NAMALWA (cell line): Measurements from ENCODE around the gene USP2.

Experiments
- DNase-seq: peaks from one replicate; pipeline ENCODE4 v3.0.0-alpha.2; 2015; ENCODE audit warnings: low spot score

USP2 gene

DNA sequence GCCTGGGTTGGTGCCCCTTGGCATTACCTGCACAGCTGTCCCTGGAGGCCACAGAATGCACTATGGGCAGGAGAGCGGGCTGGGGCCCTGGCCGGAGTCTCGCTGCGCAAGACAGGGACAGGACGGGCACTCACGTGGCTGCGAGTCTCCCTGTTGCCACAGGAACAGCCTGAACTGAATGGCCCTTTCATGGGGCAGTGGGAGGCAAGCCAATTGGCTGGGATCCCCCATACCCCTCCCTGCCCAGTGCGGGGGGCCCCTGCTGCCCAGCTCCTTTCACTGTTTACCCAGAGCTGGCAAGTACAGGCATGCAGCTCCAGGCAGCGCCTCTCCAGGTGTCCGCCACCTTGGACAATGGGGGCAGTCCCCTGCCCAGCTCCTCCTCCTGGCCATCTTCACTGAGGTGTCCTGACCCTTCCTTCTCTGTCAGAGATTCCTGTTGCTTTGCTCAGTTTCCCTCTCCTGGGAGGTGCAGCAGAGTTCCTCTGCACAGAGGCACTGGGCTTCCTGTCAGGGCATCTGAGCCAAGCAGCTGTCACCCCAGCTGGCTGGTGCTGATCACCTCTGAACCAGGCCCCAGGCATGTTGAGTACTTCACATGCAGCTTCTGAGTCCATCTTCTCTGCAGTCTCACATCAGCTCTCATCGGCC lies 5.2 kb downstream of the USP2 start:
- peak; percentile 43 for DNase-seq

DNA sequence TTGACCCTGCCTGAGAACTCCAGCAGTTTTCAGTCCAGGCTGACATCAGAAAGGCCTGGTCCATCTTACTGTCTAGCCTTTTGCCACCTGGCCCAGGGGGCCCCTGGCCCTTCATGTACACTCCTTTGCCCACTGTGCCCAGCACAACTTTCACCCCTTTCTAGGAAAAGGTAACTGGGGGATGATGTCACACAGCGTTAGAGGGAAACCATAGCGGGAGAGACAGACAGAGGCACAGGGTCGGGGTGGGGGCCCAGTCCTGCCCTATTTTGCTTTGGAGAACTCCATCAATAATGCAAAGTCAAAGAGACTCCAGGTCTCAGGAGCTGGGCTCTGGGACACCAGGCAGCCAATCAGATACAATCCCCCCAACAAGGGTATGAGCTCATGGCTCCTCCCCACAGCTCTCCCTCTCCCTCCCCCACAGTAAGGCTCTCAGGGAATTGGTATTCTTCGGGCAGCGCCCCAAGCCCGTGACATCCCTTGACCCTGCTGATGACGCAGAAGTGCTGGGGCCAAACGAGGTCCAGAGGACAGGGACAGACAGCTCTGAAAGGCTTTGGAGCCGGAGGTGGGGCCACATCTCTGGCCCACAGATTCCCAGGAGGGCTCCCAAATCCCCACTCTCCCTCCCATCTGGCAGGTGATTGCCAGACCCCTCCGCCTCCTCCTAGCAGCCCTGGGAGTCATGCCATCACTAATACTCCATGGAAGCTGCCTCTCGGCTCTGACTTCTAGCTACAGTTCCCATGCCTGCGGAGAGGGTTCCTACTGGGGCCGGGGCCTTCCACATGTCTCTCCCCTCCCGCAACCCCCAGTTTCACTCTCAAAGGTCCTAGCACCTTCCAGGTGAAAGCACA lies 5.9 kb downstream of the USP2 start:
- no peak for DNase-seq

DNA sequence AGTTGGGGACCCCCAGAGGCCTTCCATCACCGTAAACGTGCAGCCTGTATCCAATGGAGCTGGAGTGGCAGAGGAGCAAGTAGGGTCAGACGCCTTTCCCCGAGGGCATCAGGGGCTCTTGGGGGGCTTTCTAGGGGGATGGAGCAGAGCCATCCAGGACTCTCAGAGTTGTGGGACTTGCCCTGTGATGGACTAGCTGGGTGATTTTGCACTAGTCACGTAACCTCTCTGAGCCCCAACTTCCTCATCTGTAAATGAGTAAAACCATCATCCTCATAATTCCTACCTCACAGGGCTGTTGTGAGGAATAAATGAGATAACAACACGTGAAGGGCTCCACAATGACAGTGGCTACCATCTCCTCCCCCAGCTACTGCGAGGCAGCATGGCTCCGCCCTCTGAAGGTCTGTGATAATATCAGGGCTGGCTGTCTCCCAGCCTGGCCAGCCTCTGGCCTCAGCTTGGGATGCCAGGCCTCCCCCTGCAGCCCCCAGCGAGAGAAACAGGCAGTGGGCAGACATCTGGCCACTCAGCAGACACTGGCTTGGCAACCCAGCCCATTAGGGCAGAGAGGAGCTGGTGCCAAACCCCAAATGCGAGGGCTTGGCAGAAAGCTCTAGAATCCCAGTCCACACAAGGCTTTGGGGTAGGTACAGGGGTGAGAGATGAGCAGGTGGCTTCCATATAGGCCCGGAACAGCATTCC lies 6.7 kb downstream of the USP2 start:
- no peak for DNase-seq

DNA sequence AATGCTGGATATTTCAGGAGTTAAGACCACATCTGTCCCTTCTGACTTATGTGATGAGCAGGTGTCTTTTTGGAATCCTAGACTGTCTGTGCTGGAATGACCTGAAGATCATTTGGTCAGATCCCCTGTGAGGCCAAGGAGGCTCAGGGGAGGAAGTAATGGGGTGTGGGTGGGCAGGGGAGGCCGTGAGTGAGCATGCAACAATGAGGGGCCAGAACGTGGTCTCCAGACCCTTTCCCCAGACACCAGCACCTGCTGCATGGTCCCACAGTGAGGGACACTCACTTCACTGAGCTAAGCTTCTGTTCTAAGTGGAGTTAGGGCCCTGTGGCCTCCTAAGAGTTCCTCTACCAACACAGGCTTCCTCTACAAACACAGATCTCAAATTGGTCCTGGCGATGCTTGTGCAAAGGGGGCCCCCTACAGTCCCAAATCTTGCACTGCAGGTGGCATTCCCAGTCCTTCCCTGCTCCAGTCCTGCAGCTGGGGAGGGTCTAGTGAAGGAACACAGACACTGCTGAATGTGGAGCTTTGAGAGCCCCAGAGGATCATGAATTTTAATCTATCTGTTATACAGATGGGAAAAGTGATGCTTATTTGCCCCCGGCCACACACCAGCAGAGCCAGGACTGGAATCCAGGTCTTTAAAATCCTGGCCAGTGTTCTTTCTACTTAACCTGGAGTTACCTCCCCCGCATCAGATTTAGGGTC lies 7.4 kb downstream of the USP2 start:
- DNase-seq, result peak; percentile 62

DNA sequence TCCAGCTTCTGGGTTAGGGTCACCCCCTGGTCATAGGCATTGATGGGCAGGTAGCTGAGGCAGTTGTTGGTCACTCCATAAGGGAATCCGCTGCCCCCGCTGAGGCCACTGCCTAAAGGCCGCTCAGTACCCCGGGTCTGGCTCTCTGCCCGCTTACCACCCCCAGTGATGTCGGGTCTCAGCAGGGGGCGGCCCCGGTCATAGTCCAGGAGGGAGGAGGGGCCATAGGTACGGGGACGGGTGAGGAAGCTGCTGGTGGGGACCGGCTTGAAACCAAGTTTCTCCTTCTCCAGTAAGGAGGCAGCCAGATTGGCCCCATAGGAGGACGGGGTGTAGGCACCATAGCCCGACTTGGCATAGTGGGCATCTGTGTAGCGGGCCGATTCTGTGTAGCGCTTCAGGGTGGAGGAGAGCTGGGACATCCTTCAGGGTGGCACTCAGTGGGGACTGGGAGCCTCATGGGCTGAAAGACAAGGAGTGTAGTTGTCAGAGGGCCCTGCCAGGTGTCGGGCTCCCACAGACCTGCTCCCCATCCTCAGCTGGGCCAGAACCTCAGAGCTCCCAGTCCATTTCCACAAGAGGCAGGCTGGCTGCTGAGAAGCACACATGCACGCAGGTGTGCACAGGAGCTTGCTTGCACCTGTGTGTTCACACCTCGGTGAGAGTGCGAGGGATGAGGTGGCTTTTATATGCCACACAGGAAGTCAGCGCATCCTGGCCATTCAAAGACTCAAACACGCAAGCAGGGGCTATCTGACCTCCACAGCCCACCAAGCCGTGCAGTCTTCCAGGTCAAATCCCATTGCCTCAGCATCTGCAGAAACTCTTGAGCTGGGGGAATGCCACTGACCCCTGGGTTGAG lies 8.2 kb downstream of the USP2 start:
- DNase-seq, result peak; percentile 2

DNA sequence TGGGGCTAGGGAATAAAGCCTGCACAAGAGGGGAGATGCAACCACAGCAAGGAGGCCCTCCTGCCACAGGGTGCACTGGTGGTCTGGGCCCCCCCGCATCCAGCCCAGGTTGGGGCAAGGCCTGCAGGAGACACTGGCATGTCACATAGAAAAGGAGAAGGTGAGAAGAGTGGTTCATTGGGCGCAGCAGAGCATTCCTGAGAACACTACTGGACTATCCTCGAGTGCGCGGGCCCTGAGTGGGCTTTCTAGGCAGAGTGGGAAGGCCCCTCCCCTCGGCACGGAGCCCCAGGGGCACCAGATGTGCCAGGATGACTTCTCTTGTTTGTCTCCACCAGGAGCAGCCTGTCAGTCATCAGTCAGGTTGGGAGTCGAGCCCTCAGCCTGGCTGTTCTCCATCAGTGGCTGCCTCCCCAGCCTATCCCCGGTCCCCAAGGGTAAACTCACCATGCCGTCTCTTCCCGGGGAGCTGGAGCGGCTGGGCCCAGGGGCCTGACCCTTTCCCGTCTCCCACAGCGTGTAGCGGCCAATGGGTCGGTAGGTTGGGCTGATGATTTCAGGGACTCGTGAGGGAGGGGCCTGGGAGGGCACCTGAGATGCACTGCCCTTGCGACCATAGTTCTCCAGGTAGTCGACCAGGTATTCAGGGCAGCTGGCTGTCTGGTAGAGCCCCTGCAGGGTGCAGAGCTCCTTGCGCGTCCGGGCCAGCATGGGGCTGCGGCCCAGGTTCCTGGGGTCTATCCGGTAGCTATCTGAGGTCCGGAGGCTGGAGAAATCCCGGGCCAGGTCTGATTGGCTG lies 9.0 kb downstream of the USP2 start:
- DNase-seq, result no peak

DNA sequence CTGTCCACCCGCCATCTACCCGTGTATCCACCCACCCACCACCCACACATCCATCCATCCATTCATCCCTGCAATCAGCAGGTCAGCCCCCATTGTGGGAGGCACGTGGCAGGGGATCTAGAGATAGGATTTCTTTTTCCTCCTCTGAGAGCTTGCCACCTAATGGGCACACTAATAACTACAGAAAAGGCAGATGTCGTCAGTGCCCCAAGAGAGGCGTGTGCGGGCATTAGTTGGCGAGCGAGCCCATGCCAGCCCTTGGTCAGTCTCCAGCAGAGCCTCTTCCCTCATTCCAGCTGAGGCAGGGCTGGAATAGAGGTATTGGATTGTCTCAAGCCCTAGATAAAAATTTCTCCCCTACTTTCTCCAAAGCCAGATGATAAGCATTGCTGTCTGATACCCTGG lies 9.7 kb downstream of the USP2 start:
- peak; percentile 46 for DNase-seq

DNA sequence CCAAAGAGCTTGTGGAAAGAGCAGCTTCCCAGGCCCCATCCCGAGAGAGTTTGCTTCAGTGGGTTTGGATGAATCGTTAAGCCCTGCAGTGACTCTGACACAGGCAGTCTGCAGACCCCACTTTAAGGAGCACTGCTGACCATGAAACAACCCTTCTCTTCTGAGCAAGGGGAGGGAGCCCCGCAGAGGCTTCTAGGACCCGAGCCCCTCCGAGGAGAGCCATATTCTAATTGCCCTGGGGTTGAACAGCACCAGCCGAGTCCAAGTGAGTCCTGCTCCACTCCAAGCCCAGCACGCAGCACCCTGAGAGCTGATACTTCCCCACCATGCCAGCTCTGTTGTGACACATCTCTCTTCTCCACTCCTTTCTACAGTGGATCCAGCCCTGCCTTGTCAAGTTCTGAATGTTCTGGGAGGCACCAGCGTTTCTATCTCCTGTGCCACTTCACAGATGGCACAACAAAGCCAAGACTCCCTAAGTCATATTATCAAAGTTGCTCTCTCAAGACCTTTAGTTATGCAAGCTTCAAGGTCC lies 10.4 kb downstream of the USP2 start:
- no peak for DNase-seq

DNA sequence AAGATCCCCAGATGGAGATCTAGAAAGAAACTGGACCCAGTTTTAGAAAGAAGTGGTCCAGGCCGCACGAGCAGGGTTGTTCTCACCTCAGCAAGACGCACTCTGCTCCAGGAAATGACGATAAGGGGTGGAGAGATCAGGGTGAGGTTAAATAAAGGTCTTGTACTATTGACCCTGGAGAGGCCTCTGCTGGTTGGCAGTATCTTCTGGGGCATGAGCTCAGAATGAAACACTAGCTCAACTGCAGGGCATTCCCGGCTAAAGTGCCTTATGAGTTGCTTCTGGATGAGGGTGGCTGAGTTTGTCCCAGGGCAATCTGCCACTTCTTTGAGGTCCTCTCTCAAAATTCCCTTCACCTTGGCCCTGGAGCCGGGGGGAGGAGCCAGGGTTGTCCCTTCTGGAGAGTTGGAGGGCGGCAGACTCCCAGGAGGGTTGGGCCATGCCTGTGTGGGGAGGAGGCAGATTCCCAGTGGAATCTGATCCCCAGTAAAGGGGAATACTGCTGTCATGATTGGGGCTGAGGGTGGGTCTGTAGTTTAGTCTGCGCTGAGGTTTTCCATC lies 10.9 kb downstream of the USP2 start:
- no peak for DNase-seq

DNA sequence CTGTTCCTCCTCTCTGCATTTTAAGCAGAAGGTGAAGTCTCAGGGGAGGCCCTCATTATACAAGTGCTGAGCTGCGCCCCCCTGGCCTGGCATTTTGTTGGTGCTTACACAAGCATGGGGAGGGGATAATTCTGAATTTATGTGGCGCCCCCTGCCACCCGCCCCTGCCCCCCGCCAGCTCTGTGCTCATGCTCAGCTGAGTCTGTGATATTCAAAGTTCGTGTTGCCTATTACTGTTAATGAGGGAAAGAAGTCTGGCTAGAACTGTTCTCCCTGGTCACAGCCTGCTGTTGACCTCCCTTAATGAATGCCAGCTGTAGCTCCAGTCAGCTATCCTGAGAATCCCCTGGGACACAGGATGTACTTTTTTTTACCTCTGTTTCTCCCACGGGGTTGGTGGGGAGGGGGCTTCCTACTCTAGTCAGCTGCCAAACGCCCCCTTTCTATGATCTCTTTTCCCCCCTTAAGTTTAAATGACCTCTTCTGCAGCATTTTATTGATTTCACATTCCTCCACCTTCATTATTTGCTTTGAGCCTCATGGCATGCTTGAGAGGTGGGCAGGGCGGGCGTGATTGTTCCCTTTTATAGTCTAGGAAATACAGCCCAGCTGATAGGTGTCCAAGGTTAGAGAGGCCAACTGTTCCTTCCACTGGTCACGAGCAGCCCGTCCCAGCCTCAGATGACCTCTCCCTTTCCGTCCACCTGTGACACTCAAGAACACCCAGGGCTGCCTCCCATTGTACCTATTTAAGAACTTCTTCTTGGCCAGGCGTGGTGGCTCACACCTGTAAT lies 12.2 kb downstream of the USP2 start:
- no peak for DNase-seq

DNA sequence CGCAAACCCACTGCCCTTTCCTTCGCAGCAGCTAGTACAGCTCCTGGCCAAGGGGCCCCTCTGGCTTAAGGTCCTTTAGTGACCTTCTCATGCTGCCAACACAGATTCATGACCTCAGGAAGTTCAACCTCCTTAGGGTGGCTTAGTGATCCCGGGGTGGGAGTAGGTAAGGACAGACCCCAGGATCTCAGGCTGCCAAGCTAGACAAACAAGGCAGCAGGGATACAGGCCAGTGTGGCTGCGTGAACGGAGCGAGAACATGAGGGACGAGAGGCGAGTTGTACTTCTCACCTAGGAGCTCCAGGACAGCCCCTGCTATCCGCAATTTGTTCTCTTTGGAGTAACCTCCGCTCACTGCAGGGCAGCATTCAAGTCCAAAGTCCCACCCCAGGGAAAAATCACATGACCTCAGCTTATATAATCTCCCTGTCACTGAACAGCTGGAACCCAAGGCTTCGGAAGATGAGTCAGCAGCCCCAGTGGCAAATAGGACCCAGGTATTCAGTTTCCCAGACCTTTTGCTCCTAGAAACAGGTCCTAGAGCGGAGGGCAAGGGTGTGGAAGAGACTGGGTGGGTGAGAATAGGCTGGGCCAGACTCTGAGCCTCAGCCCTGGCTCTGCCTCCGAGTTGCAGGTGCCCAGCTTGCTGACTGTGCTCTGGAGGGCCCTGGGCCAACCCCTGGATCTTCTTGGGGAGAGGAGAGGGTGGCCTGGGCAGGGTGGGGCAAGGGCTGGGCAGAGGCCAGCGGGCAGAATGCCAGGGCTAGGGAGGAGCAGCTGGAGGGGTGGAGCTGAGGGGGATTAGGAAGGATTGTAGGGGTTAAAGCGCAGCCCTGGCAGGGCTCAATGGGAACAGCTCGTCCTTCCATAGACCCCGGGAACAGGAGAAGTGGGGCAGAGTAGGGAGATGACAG lies 13.1 kb downstream of the USP2 start:
- DNase-seq, result no peak

DNA sequence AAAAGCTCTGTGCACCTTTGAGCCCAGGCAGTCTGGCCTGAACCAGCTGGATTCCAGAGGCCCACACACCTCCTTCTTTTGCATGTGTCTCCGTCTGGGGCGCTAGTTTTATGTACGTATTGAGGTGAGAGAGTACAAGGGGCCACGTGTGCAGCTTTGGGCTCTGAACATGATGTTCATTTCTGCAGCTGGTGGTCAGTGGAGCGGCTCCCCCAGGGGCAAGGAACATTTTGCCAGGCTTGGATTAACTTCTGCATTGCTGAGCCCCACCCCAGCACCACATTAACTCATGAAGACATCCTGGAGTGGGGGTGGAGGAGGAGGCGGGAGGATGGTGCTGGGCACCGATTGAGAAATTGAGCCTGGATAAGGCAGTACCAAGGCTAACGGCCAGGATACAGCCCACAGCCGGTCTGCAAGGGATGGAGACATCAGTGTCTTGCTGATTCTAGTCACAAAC lies 13.8 kb downstream of the USP2 start:
- DNase-seq, result peak; percentile 56

DNA sequence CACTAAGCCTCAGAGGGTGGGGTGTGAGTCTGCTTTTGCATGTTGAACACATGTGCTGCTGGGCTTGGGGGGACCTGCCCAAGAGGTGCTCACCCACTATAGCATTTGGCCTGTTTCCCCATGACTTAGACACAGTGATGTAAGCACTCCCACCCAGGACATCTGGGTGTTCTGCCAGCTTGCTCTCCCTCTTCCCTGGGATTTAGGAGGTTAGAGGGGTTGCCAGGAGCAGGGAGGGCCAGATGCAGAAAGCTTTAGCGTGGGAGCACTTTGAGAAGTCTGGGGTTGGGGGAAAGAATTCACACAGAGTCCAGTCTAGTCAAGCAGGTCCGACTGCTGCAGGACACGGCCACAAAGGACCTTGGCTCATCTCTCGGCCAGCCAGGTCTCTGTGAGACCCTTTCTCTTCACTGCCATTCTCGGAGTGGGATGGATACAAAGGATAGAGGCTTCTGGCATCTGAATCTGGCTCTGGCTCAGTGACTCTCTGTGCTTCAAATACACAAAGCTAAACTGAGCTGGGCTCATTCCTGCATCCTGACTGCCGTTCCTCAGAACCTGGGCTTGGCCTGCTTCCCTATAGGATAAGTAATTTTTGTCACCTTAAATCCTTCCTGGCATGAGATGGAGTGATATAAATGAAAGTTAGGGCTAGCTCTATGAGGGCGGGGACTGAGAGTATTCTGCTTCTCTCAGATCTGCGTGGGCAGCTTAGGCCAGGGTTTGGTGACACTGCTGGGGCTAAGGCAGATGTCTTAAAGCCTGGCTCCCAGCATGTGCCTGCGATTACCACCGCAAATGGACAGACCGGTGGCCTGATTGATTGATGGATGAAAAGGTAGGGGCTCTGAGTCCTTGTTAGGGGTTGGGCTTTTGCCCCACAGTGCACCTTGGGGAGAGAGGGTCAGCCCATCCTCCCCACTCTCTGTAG lies 14.5 kb downstream of the USP2 start:
- no peak for DNase-seq

DNA sequence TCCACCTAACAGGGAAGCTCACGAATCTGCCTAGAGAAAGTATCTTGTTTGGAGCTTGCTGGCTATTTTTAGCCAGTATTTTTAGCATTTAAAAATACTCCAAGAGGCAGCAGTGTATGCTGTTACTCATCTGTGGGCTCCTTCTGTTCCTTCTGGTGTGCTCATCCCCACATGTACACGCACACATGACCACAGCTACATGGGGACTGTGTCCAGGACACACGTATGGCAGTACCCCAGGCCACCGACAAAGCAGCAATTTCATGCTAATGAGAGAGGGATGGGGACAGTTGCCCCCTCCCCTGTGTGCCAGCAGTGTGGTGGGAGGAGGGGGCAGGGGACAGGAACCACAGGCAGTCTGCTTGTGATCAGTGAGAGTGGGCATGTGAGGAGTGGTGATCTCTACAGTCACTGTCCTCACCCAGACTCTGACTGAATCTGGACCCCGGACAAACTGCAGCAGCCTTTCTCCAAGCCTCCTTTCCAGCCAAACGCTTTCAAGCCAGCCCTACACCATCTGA lies 16.4 kb downstream of the USP2 start:
- no peak for DNase-seq

DNA sequence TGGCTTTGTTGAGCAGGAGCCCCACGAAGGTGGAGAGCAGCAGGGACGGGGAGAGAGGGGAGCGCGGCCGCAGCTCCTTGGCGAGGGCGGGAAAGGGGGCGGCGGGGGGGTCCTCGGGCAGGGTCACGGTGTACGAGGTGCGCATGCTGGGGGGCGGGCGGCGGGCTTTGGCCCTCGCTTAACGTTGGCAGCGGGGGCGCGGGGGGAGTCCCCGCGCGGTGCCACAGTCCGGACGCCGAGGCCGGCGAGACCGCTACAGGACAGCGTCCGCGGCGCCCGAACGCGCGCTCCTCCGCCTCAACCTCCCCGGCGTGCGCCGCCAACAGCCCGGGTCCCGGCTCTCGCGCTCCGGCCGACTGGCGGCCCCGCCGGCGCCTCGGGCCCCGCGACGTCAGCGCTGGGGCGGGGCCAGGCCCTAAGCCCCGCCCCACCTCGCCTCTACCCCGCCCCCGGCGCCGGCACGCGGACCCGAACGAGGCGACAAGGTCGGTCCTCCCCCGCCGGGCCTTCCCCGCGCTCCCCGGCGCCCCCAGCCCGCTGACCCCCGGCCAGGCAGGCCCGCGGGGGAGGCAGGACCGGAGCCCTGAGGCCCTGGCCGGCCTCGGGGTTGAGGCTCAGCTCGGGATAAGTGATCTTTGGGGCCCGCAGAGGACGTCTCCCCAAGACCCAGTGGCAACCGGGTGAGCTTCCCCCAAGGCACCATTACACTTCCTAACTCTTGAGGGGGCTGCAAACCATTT lies 17.5 kb downstream of the USP2 start:
- no peak for DNase-seq
